ENCODE data around the gene CLEC4A. TPM values are rescaled to one million over a fixed set of nuclear protein-coding genes. Genes with fewer than 3 reads are reported as not detected.
"Not testable (repeated sequence)": the region's sequence is repeated elsewhere in the genome, so short reads cannot be mapped to it uniquely, and the experiment has no call there.

CLEC4A gene
- total and polyA plus RNA-seq, 5 donors from 2014 or later = 0.14 to 1.4 (median 0.86) TPM; not detected in 1

- H3K36me3 ChIP-seq (ENCODE audit: control insufficient read depth, insufficient read depth, low read length) = no peaks in the 10 kb centered on the region
- no peaks in the 10 kb centered on the region for H3K9me3 Mint-ChIP-seq
- no peak overlapping the region for H3K27ac ChIP-seq (ENCODE audit: insufficient read depth, low read length, poor library complexity, severe bottlenecking)
- no peak overlapping the region for H3K4me3 ChIP-seq (ENCODE audit: low read depth, low read length)
- no peaks in the 10 kb centered on the region for H3K4me1 ChIP-seq (ENCODE audit: control insufficient read depth, insufficient read depth, low read length, poor library complexity, severe bottlenecking)
- H3K27ac Mint-ChIP-seq = no peak overlapping the region
- H3K27me3 Mint-ChIP-seq = peaks cover 37% of the 10 kb centered on the region
- ATAC-seq (ENCODE audit: low read depth in 2 of 2) (no peak), DNase-seq (no peak)
- peaks cover 9% of the 10 kb centered on the region for H3K27me3 ChIP-seq (ENCODE audit: control insufficient read depth, insufficient read depth, low read length)
- H3K4me3 Mint-ChIP-seq = no peak overlapping the region
- H3K36me3 Mint-ChIP-seq = no peaks in the 10 kb centered on the region
- H3K4me1 Mint-ChIP-seq = peaks cover 8 to 20% (median 10%) of the 10 kb centered on the region in 4 donors
- H3K9me3 ChIP-seq (ENCODE audit: control insufficient read depth in 2 of 2, low read length in 2 of 2) = no peaks in the 10 kb centered on the region
Observed at GRCh38 chr12:8157484-8158198, 34.2 kb downstream of the CLEC4A start.

- DNase-seq; H3K4me3 ChIP-seq (ENCODE audit: low read depth, low read length); H3K27ac ChIP-seq (ENCODE audit: insufficient read depth, low read length, poor library complexity, severe bottlenecking); H3K36me3 Mint-ChIP-seq; H3K36me3 ChIP-seq (ENCODE audit: control insufficient read depth, insufficient read depth, low read length); H3K4me1 ChIP-seq (ENCODE audit: control insufficient read depth, insufficient read depth, low read length, poor library complexity, severe bottlenecking); H3K9me3 Mint-ChIP-seq; H3K4me3 Mint-ChIP-seq; H3K27ac Mint-ChIP-seq; ATAC-seq (ENCODE audit: low read depth in 2 of 2); H3K9me3 ChIP-seq (ENCODE audit: control insufficient read depth in 2 of 2, low read length in 2 of 2); H3K4me1 Mint-ChIP-seq; H3K27me3 ChIP-seq (ENCODE audit: control insufficient read depth, insufficient read depth, low read length): not testable (repeated sequence)
- H3K27me3 Mint-ChIP-seq = peaks cover 31% of the 10 kb centered on the region
Observed at GRCh38 chr12:8172911-8173310, 49.5 kb downstream of the CLEC4A start.

- H3K27ac ChIP-seq (ENCODE audit: insufficient read depth, low read length, poor library complexity, severe bottlenecking) = peak overlapping the region; percentile 67
- peak; percentile 86 for ATAC-seq (ENCODE audit: low read depth in 2 of 2)
- H3K36me3 ChIP-seq (ENCODE audit: control insufficient read depth, insufficient read depth, low read length); H3K36me3 Mint-ChIP-seq; H3K4me1 ChIP-seq (ENCODE audit: control insufficient read depth, insufficient read depth, low read length, poor library complexity, severe bottlenecking); H3K9me3 Mint-ChIP-seq; H3K4me3 ChIP-seq (ENCODE audit: low read depth, low read length); H3K9me3 ChIP-seq (ENCODE audit: control insufficient read depth in 2 of 2, low read length in 2 of 2); H3K27me3 ChIP-seq (ENCODE audit: control insufficient read depth, insufficient read depth, low read length): not testable (repeated sequence)
- H3K4me3 Mint-ChIP-seq = peak overlapping the region; percentile 60 to 93 (median 90)
- peak overlapping the region; percentile 84 to 93 (median 86) for H3K27ac Mint-ChIP-seq
- peak; percentile 62 to 90 (median 74) for DNase-seq
- H3K27me3 Mint-ChIP-seq = peaks cover 18% of the 10 kb centered on the region
- peaks cover 5 to 21% (median 8%) of the 10 kb centered on the region in 4 donors for H3K4me1 Mint-ChIP-seq
Observed at GRCh38 chr12:8179989-8180585, 56.7 kb downstream of the CLEC4A start.

GRCh38 chr12:8181271-8181670 is 57.9 kb downstream of the CLEC4A start:
- not testable (repeated sequence) for H3K9me3 Mint-ChIP-seq, H3K36me3 Mint-ChIP-seq, DNase-seq

GRCh38 chr12:8182923-8183322 is 59.5 kb downstream of the CLEC4A start:
- not testable (repeated sequence) for H3K27ac ChIP-seq (ENCODE audit: insufficient read depth, low read length, poor library complexity, severe bottlenecking); DNase-seq; H3K9me3 ChIP-seq (ENCODE audit: control insufficient read depth in 2 of 2, low read length in 2 of 2); ATAC-seq (ENCODE audit: low read depth in 2 of 2); H3K27ac Mint-ChIP-seq; H3K9me3 Mint-ChIP-seq; H3K4me1 ChIP-seq (ENCODE audit: control insufficient read depth, insufficient read depth, low read length, poor library complexity, severe bottlenecking); H3K36me3 ChIP-seq (ENCODE audit: control insufficient read depth, insufficient read depth, low read length); H3K27me3 ChIP-seq (ENCODE audit: control insufficient read depth, insufficient read depth, low read length); H3K27me3 Mint-ChIP-seq; H3K36me3 Mint-ChIP-seq; H3K4me3 Mint-ChIP-seq; H3K4me3 ChIP-seq (ENCODE audit: low read depth, low read length)
- H3K4me1 Mint-ChIP-seq = peaks cover 5 to 21% (median 8%) of the 10 kb centered on the region in 4 donors

More at GRCh38 chr12:8181271-8181670, 57.9 kb downstream of the CLEC4A start:
- peak overlapping the region; percentile 60 to 82 (median 75) for H3K4me3 Mint-ChIP-seq
- peak overlapping the region in 2 of 3 donors; percentile 35 to 85 for H3K27ac Mint-ChIP-seq
- not testable (repeated sequence) for ATAC-seq (ENCODE audit: low read depth in 2 of 2); H3K27me3 Mint-ChIP-seq; H3K4me1 ChIP-seq (ENCODE audit: control insufficient read depth, insufficient read depth, low read length, poor library complexity, severe bottlenecking); H3K27me3 ChIP-seq (ENCODE audit: control insufficient read depth, insufficient read depth, low read length); H3K27ac ChIP-seq (ENCODE audit: insufficient read depth, low read length, poor library complexity, severe bottlenecking); H3K4me3 ChIP-seq (ENCODE audit: low read depth, low read length); H3K36me3 ChIP-seq (ENCODE audit: control insufficient read depth, insufficient read depth, low read length); H3K9me3 ChIP-seq (ENCODE audit: control insufficient read depth in 2 of 2, low read length in 2 of 2)
- H3K4me1 Mint-ChIP-seq = peaks cover 5 to 21% (median 8%) of the 10 kb centered on the region in 4 donors

GRCh38 chr12:8183346-8183745 is 59.9 kb downstream of the CLEC4A start:
- peaks cover 5 to 21% (median 8%) of the 10 kb centered on the region in 4 donors for H3K4me1 Mint-ChIP-seq
- not testable (repeated sequence) for DNase-seq; H3K36me3 ChIP-seq (ENCODE audit: control insufficient read depth, insufficient read depth, low read length); H3K4me1 ChIP-seq (ENCODE audit: control insufficient read depth, insufficient read depth, low read length, poor library complexity, severe bottlenecking); H3K27ac ChIP-seq (ENCODE audit: insufficient read depth, low read length, poor library complexity, severe bottlenecking); ATAC-seq (ENCODE audit: low read depth in 2 of 2); H3K27me3 ChIP-seq (ENCODE audit: control insufficient read depth, insufficient read depth, low read length); H3K4me3 Mint-ChIP-seq; H3K27ac Mint-ChIP-seq; H3K4me3 ChIP-seq (ENCODE audit: low read depth, low read length); H3K27me3 Mint-ChIP-seq; H3K36me3 Mint-ChIP-seq; H3K9me3 ChIP-seq (ENCODE audit: control insufficient read depth in 2 of 2, low read length in 2 of 2); H3K9me3 Mint-ChIP-seq

- not testable (repeated sequence) for ATAC-seq (ENCODE audit: low read depth in 2 of 2)
Observed at GRCh38 chr12:8184206-8184605, 60.8 kb downstream of the CLEC4A start.

GRCh38 chr12:8188088-8188487 is 64.7 kb downstream of the CLEC4A start:
- ATAC-seq (ENCODE audit: low read depth in 2 of 2); H3K27ac ChIP-seq (ENCODE audit: insufficient read depth, low read length, poor library complexity, severe bottlenecking); H3K4me3 ChIP-seq (ENCODE audit: low read depth, low read length); H3K9me3 ChIP-seq (ENCODE audit: control insufficient read depth in 2 of 2, low read length in 2 of 2); H3K36me3 ChIP-seq (ENCODE audit: control insufficient read depth, insufficient read depth, low read length); H3K4me3 Mint-ChIP-seq; H3K9me3 Mint-ChIP-seq; H3K4me1 Mint-ChIP-seq; H3K27ac Mint-ChIP-seq; H3K27me3 ChIP-seq (ENCODE audit: control insufficient read depth, insufficient read depth, low read length); H3K27me3 Mint-ChIP-seq; DNase-seq; H3K4me1 ChIP-seq (ENCODE audit: control insufficient read depth, insufficient read depth, low read length, poor library complexity, severe bottlenecking); H3K36me3 Mint-ChIP-seq: not testable (repeated sequence)

More at GRCh38 chr12:8184206-8184605, 60.8 kb downstream of the CLEC4A start:
- H3K36me3 ChIP-seq (ENCODE audit: control insufficient read depth, insufficient read depth, low read length); H3K27me3 ChIP-seq (ENCODE audit: control insufficient read depth, insufficient read depth, low read length); DNase-seq; H3K9me3 ChIP-seq (ENCODE audit: control insufficient read depth in 2 of 2, low read length in 2 of 2); H3K27me3 Mint-ChIP-seq; H3K36me3 Mint-ChIP-seq; H3K9me3 Mint-ChIP-seq; H3K4me1 ChIP-seq (ENCODE audit: control insufficient read depth, insufficient read depth, low read length, poor library complexity, severe bottlenecking); H3K4me3 Mint-ChIP-seq; H3K4me3 ChIP-seq (ENCODE audit: low read depth, low read length); H3K27ac ChIP-seq (ENCODE audit: insufficient read depth, low read length, poor library complexity, severe bottlenecking); H3K27ac Mint-ChIP-seq: not testable (repeated sequence)
- peaks cover 5 to 21% (median 8%) of the 10 kb centered on the region in 4 donors for H3K4me1 Mint-ChIP-seq
